Progenitor cell of endocrine pancreas (in vitro differentiated cells): Measurements from ENCODE around the gene CDC42BPB. TPM values are rescaled to one million over a fixed set of nuclear protein-coding genes. Genes with fewer than 3 reads are reported as not detected.

ENCODE experiments used
- DNase-seq: peaks from one replicate; pipeline ENCODE4 v3.0.0; 2021; ENCODE audit warnings: low spot score; ENCODE audit not compliant: unreplicated experiment
- H3K27ac Mint-ChIP-seq: 2 replicates; pipeline ENCODE4 v1.8.0; 2021; ENCODE audit warnings: mild to moderate bottlenecking, moderate library complexity, mixed read lengths
- H3K27me3 Mint-ChIP-seq: 2 replicates; pipeline ENCODE4 v1.8.0; 2021; ENCODE audit warnings: mixed read lengths
- H3K36me3 Mint-ChIP-seq: 2 replicates; pipeline ENCODE4 v1.8.0; 2022; ENCODE audit warnings: mixed read lengths; ENCODE audit not compliant: insufficient read depth
- H3K4me1 Mint-ChIP-seq: 2 replicates; pipeline ENCODE4 v1.8.0; 2021; ENCODE audit warnings: low read depth, mixed read lengths
- H3K4me3 Mint-ChIP-seq: 2 replicates; pipeline ENCODE4 v1.8.0; 2021; ENCODE audit warnings: low read depth, mild to moderate bottlenecking, moderate library complexity, mixed read lengths
- H3K9me3 Mint-ChIP-seq: 2 replicates; pipeline ENCODE4 v1.8.0; 2021; ENCODE audit warnings: low read depth, mixed read lengths
- long read RNA-seq: library from polyadenylated mRNA; unstranded; transcript quantifications from one replicate; pipeline ENCODE4 v2.0.0, GENCODE V29; 2020
- total RNA-seq: library from RNA; stranded (reverse); gene quantifications from 2 replicates; pipeline ENCODE4 v1.2.1, GENCODE V29; 2021
- TF ChIP-seq, protein P1 (sequence below): fragments of 200-600 bp; sonication (generic); IDR thresholded peaks from one replicate; pipeline ENCODE4 v1.5.0; 2021; ENCODE audit warnings: antibody characterized with exemption, mild to moderate bottlenecking; ENCODE audit not compliant: unreplicated experiment

The CDC42BPB gene, protein sequence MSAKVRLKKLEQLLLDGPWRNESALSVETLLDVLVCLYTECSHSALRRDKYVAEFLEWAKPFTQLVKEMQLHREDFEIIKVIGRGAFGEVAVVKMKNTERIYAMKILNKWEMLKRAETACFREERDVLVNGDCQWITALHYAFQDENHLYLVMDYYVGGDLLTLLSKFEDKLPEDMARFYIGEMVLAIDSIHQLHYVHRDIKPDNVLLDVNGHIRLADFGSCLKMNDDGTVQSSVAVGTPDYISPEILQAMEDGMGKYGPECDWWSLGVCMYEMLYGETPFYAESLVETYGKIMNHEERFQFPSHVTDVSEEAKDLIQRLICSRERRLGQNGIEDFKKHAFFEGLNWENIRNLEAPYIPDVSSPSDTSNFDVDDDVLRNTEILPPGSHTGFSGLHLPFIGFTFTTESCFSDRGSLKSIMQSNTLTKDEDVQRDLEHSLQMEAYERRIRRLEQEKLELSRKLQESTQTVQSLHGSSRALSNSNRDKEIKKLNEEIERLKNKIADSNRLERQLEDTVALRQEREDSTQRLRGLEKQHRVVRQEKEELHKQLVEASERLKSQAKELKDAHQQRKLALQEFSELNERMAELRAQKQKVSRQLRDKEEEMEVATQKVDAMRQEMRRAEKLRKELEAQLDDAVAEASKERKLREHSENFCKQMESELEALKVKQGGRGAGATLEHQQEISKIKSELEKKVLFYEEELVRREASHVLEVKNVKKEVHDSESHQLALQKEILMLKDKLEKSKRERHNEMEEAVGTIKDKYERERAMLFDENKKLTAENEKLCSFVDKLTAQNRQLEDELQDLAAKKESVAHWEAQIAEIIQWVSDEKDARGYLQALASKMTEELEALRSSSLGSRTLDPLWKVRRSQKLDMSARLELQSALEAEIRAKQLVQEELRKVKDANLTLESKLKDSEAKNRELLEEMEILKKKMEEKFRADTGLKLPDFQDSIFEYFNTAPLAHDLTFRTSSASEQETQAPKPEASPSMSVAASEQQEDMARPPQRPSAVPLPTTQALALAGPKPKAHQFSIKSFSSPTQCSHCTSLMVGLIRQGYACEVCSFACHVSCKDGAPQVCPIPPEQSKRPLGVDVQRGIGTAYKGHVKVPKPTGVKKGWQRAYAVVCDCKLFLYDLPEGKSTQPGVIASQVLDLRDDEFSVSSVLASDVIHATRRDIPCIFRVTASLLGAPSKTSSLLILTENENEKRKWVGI (N-terminal part only)
- total RNA-seq = 104 and 105 TPM in 2 replicates
- long read RNA-seq, partial matches to known transcripts = 9 of 12 reads
- long read RNA-seq, other reads (novel, unspliced or antisense) = 3 of 12 reads

DNA sequence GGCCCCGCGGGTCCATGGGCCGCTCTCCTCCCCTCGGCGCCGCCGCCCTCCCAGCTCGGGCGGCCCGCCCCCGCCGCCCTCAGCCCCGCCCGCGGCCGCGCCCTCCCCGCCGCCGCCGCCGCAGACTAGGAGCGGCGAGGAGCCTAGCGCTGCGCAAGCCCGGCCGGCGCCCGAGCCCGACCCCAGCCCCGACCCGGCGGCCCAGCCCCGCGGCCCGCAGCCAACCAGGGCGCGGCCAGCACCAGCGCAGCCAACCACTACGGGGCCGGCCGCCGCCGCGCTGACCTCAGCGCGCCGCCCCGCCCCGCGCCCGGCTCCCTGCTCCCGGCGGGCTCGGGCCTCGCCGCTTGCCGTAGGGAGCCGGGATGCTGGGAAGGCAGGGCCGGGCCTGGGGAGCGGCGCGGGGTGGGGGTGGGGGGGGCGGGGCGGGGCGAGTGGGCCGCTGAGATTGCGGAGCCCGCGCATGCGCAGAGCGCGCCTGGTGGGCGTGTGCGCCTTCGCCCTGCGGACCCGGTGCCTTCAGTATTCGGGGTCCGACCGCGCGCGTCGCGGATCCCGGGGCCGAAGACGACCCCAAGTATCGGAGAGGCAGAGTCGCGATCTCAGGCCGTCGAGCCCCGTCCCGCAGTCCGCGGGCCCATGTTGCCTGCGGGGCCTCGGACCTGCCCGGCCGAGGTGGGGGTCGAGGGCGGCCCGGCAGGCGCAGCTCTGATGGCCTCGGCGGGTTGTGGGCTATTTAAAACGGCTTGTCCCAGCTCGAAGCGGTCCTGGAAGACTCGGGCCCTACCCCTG lies at the start of gene CDC42BPB:
TSS of gene CDC42BPB (minus strand) at position 178 of the 792 bp plus-strand sequence. CDS start 376 bp downstream, outside the sequence.
- Mint-ChIP-seq H3K9me3 (no peaks in the 10 kb centered on the region), H3K27me3 (no peaks in the 10 kb centered on the region), H3K36me3 (no peaks in the 10 kb centered on the region), H3K4me3 (peak within 1 kb of the TSS; percentile 84), H3K4me1 (peaks cover 28% of the 10 kb centered on the region), H3K27ac (peak within 1 kb of the TSS; percentile 93)
- TF ChIP-seq, protein P1, sequence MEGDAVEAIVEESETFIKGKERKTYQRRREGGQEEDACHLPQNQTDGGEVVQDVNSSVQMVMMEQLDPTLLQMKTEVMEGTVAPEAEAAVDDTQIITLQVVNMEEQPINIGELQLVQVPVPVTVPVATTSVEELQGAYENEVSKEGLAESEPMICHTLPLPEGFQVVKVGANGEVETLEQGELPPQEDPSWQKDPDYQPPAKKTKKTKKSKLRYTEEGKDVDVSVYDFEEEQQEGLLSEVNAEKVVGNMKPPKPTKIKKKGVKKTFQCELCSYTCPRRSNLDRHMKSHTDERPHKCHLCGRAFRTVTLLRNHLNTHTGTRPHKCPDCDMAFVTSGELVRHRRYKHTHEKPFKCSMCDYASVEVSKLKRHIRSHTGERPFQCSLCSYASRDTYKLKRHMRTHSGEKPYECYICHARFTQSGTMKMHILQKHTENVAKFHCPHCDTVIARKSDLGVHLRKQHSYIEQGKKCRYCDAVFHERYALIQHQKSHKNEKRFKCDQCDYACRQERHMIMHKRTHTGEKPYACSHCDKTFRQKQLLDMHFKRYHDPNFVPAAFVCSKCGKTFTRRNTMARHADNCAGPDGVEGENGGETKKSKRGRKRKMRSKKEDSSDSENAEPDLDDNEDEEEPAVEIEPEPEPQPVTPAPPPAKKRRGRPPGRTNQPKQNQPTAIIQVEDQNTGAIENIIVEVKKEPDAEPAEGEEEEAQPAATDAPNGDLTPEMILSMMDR = no peak
- DNase-seq = peak; percentile 78

DNA sequence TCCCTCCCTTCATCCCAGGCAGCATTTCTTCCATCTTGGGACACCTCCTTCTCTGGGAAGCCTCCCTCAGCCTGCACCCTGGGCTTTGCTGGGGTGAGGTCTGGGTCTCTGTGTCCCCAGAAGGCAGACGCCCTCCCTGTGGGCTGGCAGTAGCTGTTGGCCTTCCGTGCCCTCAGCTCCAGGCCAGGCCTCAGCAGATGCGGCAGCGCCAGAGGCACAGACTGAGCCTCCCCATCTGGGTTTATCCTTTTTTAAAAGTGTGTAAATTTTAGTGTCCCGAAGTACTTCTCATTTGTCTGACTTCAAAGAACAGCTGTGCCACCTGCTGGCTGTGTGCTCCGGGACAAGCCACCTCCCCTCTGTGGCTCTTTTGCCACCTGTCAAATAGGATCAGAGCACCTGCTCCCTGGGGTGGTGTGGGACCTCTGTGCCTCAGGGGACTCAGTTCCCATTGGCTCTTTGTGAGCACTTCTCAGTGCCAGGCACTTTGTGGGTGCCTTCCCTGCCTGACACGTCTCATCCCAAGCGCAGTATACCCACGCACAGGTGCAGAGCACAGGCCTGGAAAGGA lies 48.3 kb upstream of the CDC42BPB start:
- Mint-ChIP-seq H3K27me3 (peaks cover 8% of the 10 kb centered on the region), H3K27ac (no peak overlapping the region), H3K4me1 (peaks cover 15% of the 10 kb centered on the region), H3K36me3 (peaks cover 5% of the 10 kb centered on the region), H3K4me3 (no peak overlapping the region), H3K9me3 (no peaks in the 10 kb centered on the region)
- no peak for DNase-seq
- TF ChIP-seq, protein P1 = no peak

DNA sequence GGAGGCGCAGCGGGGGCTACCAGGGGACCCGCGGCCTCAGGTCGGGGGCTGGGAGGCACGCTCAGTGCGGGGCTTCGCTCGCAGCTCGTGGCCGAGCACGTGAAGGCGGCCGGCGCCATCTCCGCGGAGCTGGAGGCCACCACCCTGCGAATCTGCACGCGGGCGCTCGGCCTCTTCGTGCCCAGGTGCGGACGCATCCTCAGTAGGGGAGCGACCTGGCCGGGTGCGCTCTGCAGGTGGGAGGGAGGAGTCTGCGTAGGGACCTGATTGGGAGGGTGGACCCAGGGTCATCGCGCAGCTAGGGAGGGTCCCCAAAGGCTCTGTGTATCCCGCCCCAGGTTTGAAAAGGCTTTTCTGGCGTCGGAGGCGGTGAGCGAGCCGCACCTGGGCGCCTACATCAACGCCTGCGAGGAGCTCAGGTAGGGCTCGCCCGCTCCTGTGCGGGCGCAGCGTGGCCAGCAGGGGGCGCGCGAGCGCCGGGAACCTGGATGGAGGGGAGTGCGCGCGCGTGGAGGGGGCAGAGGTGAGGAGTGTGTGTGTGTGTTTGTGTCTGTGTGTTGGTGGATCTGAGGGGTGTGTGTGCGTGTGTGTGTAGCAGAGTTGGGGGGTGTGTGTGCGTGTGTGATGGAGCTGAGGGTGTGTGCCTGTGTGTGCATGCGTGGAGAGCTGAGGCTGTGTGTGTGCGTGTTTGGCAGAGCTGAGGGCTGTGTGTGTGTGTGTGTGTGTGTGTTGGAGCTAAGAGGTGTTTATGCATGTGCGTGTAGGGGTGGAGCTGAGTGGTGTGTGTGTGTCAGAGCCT lies 47.5 kb upstream of the CDC42BPB start:
- peak overlapping the region; percentile 24 for H3K27ac Mint-ChIP-seq
- H3K9me3 Mint-ChIP-seq = no peaks in the 10 kb centered on the region
- peak; percentile 80 for DNase-seq
- H3K4me1 Mint-ChIP-seq = peaks cover 18% of the 10 kb centered on the region
- H3K4me3 Mint-ChIP-seq = no peak overlapping the region
- H3K36me3 Mint-ChIP-seq = peaks cover 5% of the 10 kb centered on the region
- TF ChIP-seq, protein P1 = peak; percentile 95
- peaks cover 6% of the 10 kb centered on the region for H3K27me3 Mint-ChIP-seq

DNA sequence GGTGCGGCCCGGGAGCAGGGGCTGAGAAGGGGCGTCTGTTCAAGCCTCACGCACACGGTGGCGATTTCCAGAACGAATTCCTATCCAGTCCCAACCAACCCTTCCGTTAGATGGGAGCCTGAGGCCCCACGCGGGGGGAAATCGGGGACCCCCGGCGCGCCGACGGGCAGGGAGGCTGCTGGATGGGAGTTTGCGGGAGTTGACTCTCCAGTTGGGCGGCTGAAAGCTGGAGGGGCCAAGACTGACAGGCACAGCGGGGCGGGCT lies 47.0 kb upstream of the CDC42BPB start:
- TF ChIP-seq, protein P1 = no peak
- DNase-seq = no peak
- Mint-ChIP-seq H3K27ac (no peak overlapping the region), H3K27me3 (peaks cover 6% of the 10 kb centered on the region), H3K4me3 (no peak overlapping the region), H3K4me1 (peaks cover 19% of the 10 kb centered on the region), H3K36me3 (peaks cover 5% of the 10 kb centered on the region), H3K9me3 (no peaks in the 10 kb centered on the region)
